HepG2 (cell line): ENCODE results near the gene GATAD2B. TPM values are rescaled to one million over a fixed set of nuclear protein-coding genes. Genes with fewer than 3 reads are reported as not detected.
A peak's percentile ranks its signal among the peaks of the same experiment; 100 is the strongest.

Source experiments
- CENPX ChIP-seq: sonication (generic); formaldehyde crosslinking; IDR thresholded peaks from 2 replicates; pipeline ENCODE4 v1.9.0; 2021; ENCODE audit warnings: mild to moderate bottlenecking, missing genetic modification reagents, moderate library complexity
- CREB1 ChIP-seq, 2 experiments: fragments of 450-650 bp in 1 of 2; IDR thresholded peaks; 2 replicates each; pipeline ENCODE4 v1.6.1; 2016 to 2017; ENCODE audit warnings: control low read depth in 1 of 2, mild to moderate bottlenecking in 1 of 2, missing compliant biosample characterization in 1 of 2, missing genetic modification characterization in 1 of 2
- DNMT3B ChIP-seq: conservative IDR thresholded peaks from 2 replicates; pipeline ENCODE4 v1.6.1; 2016; ENCODE audit warnings: missing biosample characterization, control low read depth
- IKZF1 ChIP-seq: fragments of 450-650 bp; IDR thresholded peaks from 2 replicates; pipeline ENCODE4 v1.7.1; 2016
- NRL ChIP-seq: sonication (generic); formaldehyde crosslinking; IDR thresholded peaks from 2 replicates; pipeline ENCODE4 v1.5.0; 2020; ENCODE audit warnings: missing genetic modification reagents, mild to moderate bottlenecking, moderate library complexity, borderline replicate concordance
- POGK ChIP-seq: sonication (generic); formaldehyde crosslinking; conservative IDR thresholded peaks from 2 replicates; pipeline ENCODE4 v1.8.0; 2022; ENCODE audit warnings: mild to moderate bottlenecking, moderate library complexity, missing genetic modification reagents
- RARG ChIP-seq: sonication (generic); formaldehyde crosslinking; IDR thresholded peaks from 2 replicates; pipeline ENCODE4 v1.4.0; 2020; ENCODE audit warnings: low read depth, mild to moderate bottlenecking, missing genetic modification reagents
- TIGD3 ChIP-seq: sonication (generic); formaldehyde crosslinking; IDR thresholded peaks from 2 replicates; pipeline ENCODE4 v1.5.1; 2020; ENCODE audit warnings: mild to moderate bottlenecking, missing genetic modification reagents, borderline replicate concordance
- ZBTB49 ChIP-seq: sonication (generic); formaldehyde crosslinking; IDR thresholded peaks from 2 replicates; pipeline ENCODE4 v1.4.0; 2020; ENCODE audit warnings: missing genetic modification reagents, borderline replicate concordance
- ZEB1 ChIP-seq: IDR thresholded peaks from 2 replicates; pipeline ENCODE4 v1.6.1; 2012; ENCODE audit warnings: mild to moderate bottlenecking, low read depth, inconsistent platforms; ENCODE audit not compliant: insufficient replicate concordance
- ZNF101 ChIP-seq: sonication (generic); formaldehyde crosslinking; IDR thresholded peaks from 2 replicates; pipeline ENCODE4 v1.4.0; 2020; ENCODE audit warnings: mild to moderate bottlenecking, low read depth, missing genetic modification reagents, borderline replicate concordance
- ZNF18 ChIP-seq: sonication (generic); formaldehyde crosslinking; IDR thresholded peaks from 2 replicates; pipeline ENCODE4 v1.8.0; 2022; ENCODE audit warnings: mild to moderate bottlenecking, missing genetic modification reagents; ENCODE audit not compliant: insufficient replicate concordance
- ZNF180 ChIP-seq: sonication (generic); formaldehyde crosslinking; IDR thresholded peaks from 2 replicates; pipeline ENCODE4 v1.4.0; 2020; ENCODE audit warnings: low read depth, missing genetic modification reagents, borderline replicate concordance
- ZNF230 ChIP-seq: sonication (generic); formaldehyde crosslinking; IDR thresholded peaks from 2 replicates; pipeline ENCODE4 v1.4.0; 2020; ENCODE audit warnings: mild to moderate bottlenecking, missing genetic modification reagents
- ZNF44 ChIP-seq: sonication (generic); formaldehyde crosslinking; IDR thresholded peaks from 2 replicates; pipeline ENCODE4 v1.5.1; 2020; ENCODE audit warnings: mild to moderate bottlenecking, missing genetic modification reagents
- ZNF574 ChIP-seq: sonication (generic); formaldehyde crosslinking; IDR thresholded peaks from 2 replicates; pipeline ENCODE4 v1.4.0; 2020; ENCODE audit warnings: missing genetic modification reagents
- ZNF75D ChIP-seq: sonication (generic); formaldehyde crosslinking; IDR thresholded peaks from 2 replicates; pipeline ENCODE4 v1.8.1; 2023; ENCODE audit warnings: missing genetic modification reagents, mild to moderate bottlenecking, borderline replicate concordance
- polyA plus RNA-seq, 8 experiments: library from polyadenylated mRNA; depleted of rRNA in 3 of 8; stranded (reverse) in 7 of 8; unstranded in 1 of 8; fragments of >200 nt; fragmentation: Illumina TruSeq in 4 of 8; extraction: Trizol in 4 of 8; gene quantifications; 2 replicates each; pipeline versions ENCODE4 v1.2.1 to v1.2.3, GENCODE V29; 2011 to 2016; ENCODE audit warnings: low read depth in 4 of 8, missing spikeins in 1 of 8, mixed read lengths in 1 of 8; ENCODE audit not compliant: insufficient read depth in 1 of 8
- total RNA-seq, 5 experiments: library from RNA; depleted of rRNA; stranded (reverse); fragments of >200 nt; fragmentation: Illumina TruSeq; extraction: Trizol; gene quantifications; 2 replicates each; pipeline ENCODE4 v1.2.3, GENCODE V29; 2016; ENCODE audit warnings: low read depth in 1 of 5

The GATAD2B gene
- total and polyA plus RNA-seq, 2 of the 13 experiments (the other 11 are each of a cell fraction or from before 2014, with no cell fraction given), result 3.2 to 5.2 TPM

- TF ChIP-seq ZNF574 (CRISPR knock-in tag) (peak; percentile 83), DNMT3B (no peak), ZEB1 (peak; percentile 48), ZNF44 (CRISPR knock-in tag) (no peak), ZNF18 (peak; percentile 22), NRL (CRISPR knock-in tag) (peak; percentile 95), ZNF101 (CRISPR knock-in tag) (no peak), ZNF180 (CRISPR knock-in tag) (no peak), ZNF75D (CRISPR knock-in tag) (no peak), POGK (CRISPR knock-in tag) (peak; percentile 59; the same call in 1 of the 2 replicates), ZBTB49 (CRISPR knock-in tag) (no peak), CENPX (CRISPR knock-in tag) (no peak), TIGD3 (CRISPR knock-in tag) (0 out of 2 replicates have a peak, but pooled peaks have one; percentile 61), IKZF1 (no peak), RARG (CRISPR knock-in tag) (peak; percentile 83; the same call in 1 of the 2 replicates), ZNF230 (peak; percentile 78; the same call in 1 of the 2 replicates), CREB1 (IDR thresholded peaks at IDR 0.05) (peak; percentile 69; the same call in 1 of the 2 replicates), CREB1 (CRISPR knock-in tag; IDR thresholded peaks at IDR 0.05) (peak; percentile 86)
Measured at GRCh38 chr1:153967107-153967999, 44.6 kb upstream of the GATAD2B start, which contains the start of gene CREB3L4 (continued).
